Neural progenitor cell (in vitro differentiated cells): ENCODE measurements around the gene SPR.

Source experiments
- EZH2 ChIP-seq: fragments of 200-600 bp; sonication (generic); IDR thresholded peaks from 2 replicates; pipeline ENCODE4 v1.6.1; 2017; ENCODE audit warnings: antibody characterized with exemption, mild to moderate bottlenecking, moderate library complexity
- TF ChIP-seq, protein P1 (sequence below): fragments of 200-600 bp; sonication (generic); IDR thresholded peaks from 2 replicates; pipeline ENCODE4 v1.5.1; 2017; ENCODE audit warnings: antibody characterized with exemption, mild to moderate bottlenecking

DNA sequence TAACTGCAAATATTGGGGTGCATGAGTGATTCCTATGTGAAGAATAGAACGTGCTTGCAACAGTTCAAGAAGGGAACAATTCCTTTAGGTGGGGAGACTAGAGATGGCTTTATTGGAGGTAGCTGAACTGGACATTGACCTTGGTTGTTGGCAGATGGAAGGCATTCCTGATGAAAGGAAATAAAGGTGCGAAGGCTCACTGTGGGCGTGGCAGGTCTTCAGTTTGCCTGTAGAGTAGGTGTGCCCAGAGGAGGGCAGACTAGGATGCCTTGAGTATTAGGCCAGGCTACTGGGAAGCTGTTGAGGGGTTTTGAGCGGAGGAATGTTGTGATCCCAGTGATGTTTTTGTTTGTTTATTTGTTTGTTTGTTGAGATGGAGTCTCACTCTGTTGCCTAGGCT, 2.8 kb downstream of the SPR start:
- TF ChIP-seq, protein P1, sequence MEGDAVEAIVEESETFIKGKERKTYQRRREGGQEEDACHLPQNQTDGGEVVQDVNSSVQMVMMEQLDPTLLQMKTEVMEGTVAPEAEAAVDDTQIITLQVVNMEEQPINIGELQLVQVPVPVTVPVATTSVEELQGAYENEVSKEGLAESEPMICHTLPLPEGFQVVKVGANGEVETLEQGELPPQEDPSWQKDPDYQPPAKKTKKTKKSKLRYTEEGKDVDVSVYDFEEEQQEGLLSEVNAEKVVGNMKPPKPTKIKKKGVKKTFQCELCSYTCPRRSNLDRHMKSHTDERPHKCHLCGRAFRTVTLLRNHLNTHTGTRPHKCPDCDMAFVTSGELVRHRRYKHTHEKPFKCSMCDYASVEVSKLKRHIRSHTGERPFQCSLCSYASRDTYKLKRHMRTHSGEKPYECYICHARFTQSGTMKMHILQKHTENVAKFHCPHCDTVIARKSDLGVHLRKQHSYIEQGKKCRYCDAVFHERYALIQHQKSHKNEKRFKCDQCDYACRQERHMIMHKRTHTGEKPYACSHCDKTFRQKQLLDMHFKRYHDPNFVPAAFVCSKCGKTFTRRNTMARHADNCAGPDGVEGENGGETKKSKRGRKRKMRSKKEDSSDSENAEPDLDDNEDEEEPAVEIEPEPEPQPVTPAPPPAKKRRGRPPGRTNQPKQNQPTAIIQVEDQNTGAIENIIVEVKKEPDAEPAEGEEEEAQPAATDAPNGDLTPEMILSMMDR: no peak
- no peak for TF ChIP-seq EZH2
